Amniotic stem cell (primary cell): Measurements from ENCODE around the gene PTPRG.

Experiments
- DNase-seq: peaks from one replicate; lab custom pipeline; 2025; lab: John Stamatoyannopoulos, UW

PTPRG gene

GRCh38 chr3:62151591-62151990 lies 590.2 kb downstream of the PTPRG start:
- DNase-seq = no peak

- DNase-seq = no peak
These were observed 591.9 kb downstream of the PTPRG start for GRCh38 chr3:62153231-62153630.

GRCh38 chr3:62154457-62155148 lies 593.2 kb downstream of the PTPRG start:
- no peak for DNase-seq

GRCh38 chr3:62159056-62159708 lies 597.8 kb downstream of the PTPRG start:
- no peak for DNase-seq

- no peak for DNase-seq
These were observed 598.3 kb downstream of the PTPRG start for GRCh38 chr3:62159709-62160092.

GRCh38 chr3:62161371-62161770 lies 600.0 kb downstream of the PTPRG start:
- DNase-seq = no peak

- DNase-seq = no peak
These were observed 602.8 kb downstream of the PTPRG start for GRCh38 chr3:62164196-62164595.

GRCh38 chr3:62164746-62165145 lies 603.4 kb downstream of the PTPRG start:
- no peak for DNase-seq

- no peak for DNase-seq
These were observed 606.3 kb downstream of the PTPRG start for GRCh38 chr3:62167566-62168262.

GRCh38 chr3:62168356-62168755 lies 607.0 kb downstream of the PTPRG start:
- DNase-seq = no peak

- no peak for DNase-seq
These were observed 608.7 kb downstream of the PTPRG start for GRCh38 chr3:62169906-62170660.

- DNase-seq = no peak
These were observed 610.4 kb downstream of the PTPRG start for GRCh38 chr3:62171789-62172188.

- DNase-seq = no peak
These were observed 610.8 kb downstream of the PTPRG start for GRCh38 chr3:62172199-62172598.

- no peak for DNase-seq
These were observed 612.7 kb downstream of the PTPRG start for GRCh38 chr3:62173939-62174515.

GRCh38 chr3:62175161-62175560 lies 613.8 kb downstream of the PTPRG start:
- no peak for DNase-seq

- DNase-seq = no peak
These were observed 616.7 kb downstream of the PTPRG start for GRCh38 chr3:62178032-62178431.

- no peak for DNase-seq
These were observed 617.6 kb downstream of the PTPRG start for GRCh38 chr3:62178739-62179600.

- DNase-seq = no peak
These were observed 619.1 kb downstream of the PTPRG start for GRCh38 chr3:62180514-62180913.

GRCh38 chr3:62183087-62183486 lies 621.7 kb downstream of the PTPRG start:
- no peak for DNase-seq

GRCh38 chr3:62183969-62184368 lies 622.6 kb downstream of the PTPRG start:
- DNase-seq = no peak

GRCh38 chr3:62184559-62184958 lies 623.2 kb downstream of the PTPRG start:
- no peak for DNase-seq
